Right ventricle myocardium inferior (tissue), 1 donor: Measurements from ENCODE around the gene DUSP5. TPM values are rescaled to one million over a fixed set of nuclear protein-coding genes. Genes with fewer than 3 reads are reported as not detected.
"Not testable (repeated sequence)": the region's sequence is repeated elsewhere in the genome, so short reads cannot be mapped to it uniquely, and the experiment has no call there.

Experiments
- ATAC-seq: fragments of 200-7000 bp; cut with Tn5 transposase; one replicate; pipeline ENCODE4 v1.9.1; 2020; ENCODE audit warnings: mild to moderate bottlenecking, moderate library complexity
- DNase-seq: peaks from one replicate; pipeline ENCODE4 v3.0.0; 2021; ENCODE audit errors: missing footprints
- intact Hi-C: fragments of 100-400 bp; cut with DNase I; formaldehyde crosslinking; loops from one replicate; pipeline ENCODE4 v1.11.0; 2022
- total RNA-seq: library from RNA; stranded (reverse); fragmentation: NEBNext Ultra II Directional; extraction: Animal tissue kit (Norgen Biotek cat#: 25700); gene quantifications from one replicate; pipeline ENCODE4 v1.2.1, GENCODE V29; 2021
- donor health status: DM: no; HTN: yes; CAD: no; lungs with severe emphysema.

The DUSP5 gene
- total RNA-seq, 1 donor from 2014 or later, result 6.2 TPM

DNA sequence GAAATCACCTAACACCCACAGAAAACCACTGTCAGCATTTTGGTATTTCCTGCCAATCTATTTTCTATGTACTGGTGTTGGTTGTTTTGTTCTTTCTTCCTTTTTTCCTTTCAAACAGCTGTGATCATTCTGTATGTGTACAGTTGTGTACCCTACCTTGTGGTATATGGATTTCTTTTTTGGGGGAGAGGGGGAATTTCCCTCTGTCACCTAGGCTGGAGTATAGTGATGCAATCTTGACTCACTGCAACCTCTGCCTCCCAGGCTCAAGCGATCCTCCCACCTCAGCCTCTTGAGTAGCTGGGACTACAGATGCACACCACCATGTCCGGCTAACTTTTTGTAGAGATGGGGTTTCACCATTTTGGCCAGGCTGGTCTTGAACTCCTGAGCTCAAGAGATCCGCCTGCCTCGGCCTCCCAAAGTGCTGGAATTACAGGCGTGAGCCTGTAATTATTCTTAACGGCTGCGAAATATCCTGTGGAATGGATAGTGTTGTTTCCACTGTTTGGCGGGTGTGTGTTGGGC, 31.4 kb downstream of the DUSP5 start:
- DNase-seq, ATAC-seq, intact Hi-C loops: not testable (repeated sequence)

DNA sequence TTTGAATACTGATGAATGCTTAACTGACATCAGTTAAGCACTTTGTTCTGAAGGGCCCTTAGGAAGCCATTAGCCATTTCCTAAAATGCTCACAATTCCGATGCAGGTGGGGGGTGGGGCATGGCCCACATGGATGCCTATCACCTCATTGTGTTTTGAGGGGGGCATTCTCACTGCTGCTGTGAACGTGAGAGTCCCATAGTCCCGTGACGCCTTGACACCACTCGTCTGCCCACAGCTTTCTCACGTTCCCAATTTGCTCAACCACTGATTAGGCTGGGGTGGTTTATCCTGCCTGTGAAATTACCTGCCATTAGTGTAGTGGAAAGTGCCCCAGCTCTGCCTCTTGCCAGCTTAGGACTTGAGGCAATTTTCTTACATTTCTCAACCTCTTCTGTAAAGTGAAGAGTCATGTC, 31.9 kb downstream of the DUSP5 start:
- intact Hi-C loops, result loop anchor here (10.0 kb wide), 1 partner anchor 395 kb away; no protein-coding TSS in a partner anchor
- no peak for ATAC-seq
- no peak for DNase-seq

DNA sequence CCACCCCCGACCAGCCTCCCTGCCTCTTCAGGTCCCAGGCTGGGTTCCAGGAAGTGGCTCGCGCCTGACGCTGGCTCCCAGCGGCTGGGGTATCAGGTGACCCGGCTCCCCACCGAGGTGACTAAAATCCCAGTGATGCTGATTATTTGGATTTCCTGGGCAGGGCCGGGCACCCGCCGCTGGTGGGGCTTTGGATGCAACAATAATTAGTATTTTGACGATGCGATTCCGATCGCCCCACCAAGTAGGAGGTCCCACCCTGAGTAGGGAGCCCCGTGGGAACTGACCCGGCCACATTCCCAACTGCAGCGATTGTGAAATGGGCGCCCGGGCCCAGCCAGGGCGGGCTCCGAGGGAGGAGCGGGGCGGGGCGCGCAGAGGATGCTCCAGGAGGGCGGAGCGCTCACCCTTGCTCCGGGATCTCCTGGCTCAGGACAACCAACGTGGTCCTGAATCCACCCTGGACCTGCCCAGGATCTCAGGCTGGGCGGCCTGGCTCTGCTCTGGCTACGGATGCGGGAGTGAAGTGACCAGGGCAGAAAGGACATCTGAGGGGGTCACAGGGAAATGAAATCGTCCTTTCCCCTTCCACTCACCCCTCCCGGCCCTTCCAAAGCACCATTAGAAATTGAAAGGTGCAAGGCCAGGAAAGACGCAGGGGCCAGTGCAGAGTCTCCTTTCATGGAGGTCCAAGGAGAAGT, 32.6 kb downstream of the DUSP5 start:
- intact Hi-C loops, result loop anchor here (10.0 kb wide), 1 partner anchor 395 kb away; no protein-coding TSS in a partner anchor
- DNase-seq, result peak; percentile 78
- ATAC-seq, result peak; percentile 92

DNA sequence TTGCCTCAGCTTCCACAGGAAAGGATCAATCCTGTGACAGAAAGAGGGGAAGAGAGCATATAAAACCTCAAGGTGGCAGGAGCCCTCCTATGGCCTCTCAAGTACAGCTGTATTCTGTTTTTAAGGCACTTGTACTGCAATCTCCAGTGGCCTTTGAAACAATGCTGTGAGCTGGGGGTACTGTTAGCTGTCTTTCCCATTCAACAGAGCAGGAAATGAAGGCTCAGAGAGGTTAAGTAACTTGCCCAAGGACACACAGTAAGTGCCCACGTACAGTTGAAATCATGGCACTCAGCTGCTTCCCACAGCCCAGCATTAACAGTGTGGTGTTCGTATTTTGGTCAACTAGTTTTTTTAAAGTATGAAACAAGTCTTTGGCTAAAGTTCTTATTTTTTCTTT, 34.0 kb downstream of the DUSP5 start:
- no peak for DNase-seq
- intact Hi-C loops, result loop anchor here (10.0 kb wide), 1 partner anchor 397 kb away; no protein-coding TSS in a partner anchor
- no peak for ATAC-seq

DNA sequence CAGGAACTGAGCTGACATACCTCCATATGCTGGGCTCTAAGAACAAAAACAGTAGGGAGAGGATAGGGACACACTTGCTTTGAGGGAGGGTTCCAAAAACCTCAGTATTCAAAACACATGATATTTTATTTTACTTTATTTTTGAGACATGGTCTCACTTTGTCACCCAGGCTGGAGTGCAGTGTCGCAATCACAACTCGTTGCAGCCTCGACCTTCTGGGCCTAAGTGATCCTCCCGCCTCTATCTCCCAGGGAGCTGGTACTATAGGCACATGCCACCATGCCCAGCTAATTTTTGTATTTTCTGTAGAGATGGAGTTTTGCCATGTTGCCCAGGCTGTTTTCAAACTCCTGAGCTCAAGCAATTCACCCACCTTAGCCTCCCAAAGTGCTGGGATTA, 34.9 kb downstream of the DUSP5 start:
- ATAC-seq, DNase-seq: not testable (repeated sequence)
- intact Hi-C loops, result loop anchor here (10.0 kb wide), 1 partner anchor 398 kb away; no protein-coding TSS in a partner anchor

DNA sequence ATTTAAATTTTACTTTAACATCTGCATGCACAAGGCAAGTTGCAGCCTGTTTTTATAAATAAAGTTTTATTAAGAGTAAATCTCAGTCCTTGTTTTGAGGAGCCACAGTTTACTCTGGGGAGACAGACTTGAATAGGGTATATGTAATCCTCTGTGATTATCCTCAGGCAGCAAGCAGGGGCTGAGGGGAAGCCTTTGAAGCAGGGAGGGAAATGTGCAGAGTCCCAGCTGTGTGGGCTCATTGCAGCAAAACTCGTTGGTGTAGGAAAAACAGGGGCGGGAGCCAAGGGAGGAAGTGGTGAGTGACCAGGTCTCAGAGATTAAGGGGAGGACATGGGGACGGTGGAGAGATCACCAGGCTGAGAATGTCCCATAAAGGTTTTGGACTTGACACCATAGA, 35.4 kb downstream of the DUSP5 start:
- DNase-seq, result no peak
- ATAC-seq, result no peak
- intact Hi-C loops, result loop anchor here (10.0 kb wide), 1 partner anchor 398 kb away; no protein-coding TSS in a partner anchor

DNA sequence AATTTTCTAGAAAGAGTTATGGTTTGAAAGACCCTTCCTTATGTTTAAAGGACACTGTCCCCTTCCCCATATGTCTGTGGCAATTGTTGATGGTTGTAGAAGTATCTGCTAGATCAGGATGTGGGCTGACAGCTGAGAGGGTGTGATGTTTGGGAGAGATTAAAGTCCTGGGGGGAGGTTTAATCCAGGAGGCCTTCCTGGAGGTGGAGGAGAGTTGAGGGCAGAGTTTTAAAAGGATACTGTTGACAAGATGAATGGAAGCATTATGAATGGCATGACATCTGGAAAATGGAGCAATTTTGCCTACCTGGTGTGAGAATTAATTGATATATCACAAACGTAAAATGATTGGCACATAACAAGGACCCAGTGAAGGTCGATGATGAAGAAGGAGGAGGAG, 36.9 kb downstream of the DUSP5 start:
- intact Hi-C loops, result loop anchor here (10.0 kb wide), 1 partner anchor 400 kb away; no protein-coding TSS in a partner anchor
- no peak for ATAC-seq
- no peak for DNase-seq

DNA sequence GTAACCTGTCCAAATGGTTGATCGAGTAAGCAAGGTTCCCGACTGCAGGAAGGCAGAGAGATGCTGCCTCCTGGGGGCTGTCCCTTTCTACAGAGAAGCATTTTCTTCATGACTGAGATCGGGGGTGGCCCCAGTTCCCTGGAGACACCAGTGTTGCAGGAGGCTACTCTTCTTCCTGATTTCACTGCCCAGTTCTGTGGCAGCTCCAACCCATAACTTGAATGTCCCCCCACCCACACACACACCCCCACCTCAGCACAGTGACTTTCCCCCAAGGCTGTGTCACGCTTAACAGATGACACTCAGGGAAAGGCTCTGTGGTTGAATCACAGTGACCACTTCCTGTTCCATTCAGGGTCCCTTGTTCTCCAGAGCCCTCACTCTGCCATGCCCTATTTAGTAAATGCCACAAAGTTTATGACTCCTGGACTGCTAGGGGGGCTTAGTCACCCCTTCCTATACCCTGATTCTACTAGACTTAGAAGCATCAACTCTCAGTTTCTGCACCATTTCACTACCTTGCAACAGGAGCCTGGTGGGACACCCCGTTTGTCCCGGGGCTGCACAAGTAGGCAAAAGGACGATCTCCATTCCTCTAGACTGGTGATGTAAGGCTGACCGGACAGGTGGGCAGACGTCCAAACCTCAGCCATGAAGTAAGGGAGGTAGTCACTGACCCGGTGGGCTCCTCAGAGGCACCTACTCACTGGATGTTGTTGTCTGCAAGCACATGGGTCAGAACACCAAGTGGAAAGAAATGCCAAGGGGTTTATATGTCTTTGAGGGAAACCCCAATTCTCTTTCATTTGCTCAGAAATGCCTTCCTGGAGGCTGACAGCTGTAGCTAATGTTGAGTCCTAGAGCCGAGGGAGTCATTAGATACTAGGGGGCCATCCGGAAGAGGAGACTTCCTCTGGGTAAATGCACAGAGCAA, 38.5 kb downstream of the DUSP5 start:
- ATAC-seq (peak; percentile 70), DNase-seq (no peak)
- intact Hi-C loops, result loop anchor here (1.0 to 10.0 kb wide), 4 partner anchors 34 to 401 kb away; no protein-coding TSS in a partner anchor

DNA sequence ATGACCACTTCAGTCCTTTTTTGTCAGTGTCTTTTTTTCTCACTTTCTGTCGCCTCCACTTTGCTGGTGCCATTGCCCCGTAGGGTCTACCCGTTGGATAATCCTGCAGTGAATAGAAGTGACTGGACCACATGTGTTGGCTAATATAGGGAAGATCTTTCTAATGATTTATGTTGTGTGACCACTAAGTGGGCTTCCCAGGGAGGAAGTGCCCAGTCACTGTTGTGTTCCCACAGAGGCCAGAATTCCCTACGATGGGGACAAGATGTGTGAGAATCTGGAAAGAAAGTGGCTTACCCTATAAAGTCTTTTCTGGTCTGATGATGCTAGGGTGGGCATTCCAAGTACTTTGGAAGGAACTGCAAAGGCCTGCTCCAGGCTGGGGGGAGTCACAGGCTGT, 41.4 kb downstream of the DUSP5 start:
- ATAC-seq, result no peak
- DNase-seq, result no peak
- intact Hi-C loops, result loop anchor here (5.0 to 10.0 kb wide), 3 partner anchors 37 to 404 kb away; no protein-coding TSS in a partner anchor

DNA sequence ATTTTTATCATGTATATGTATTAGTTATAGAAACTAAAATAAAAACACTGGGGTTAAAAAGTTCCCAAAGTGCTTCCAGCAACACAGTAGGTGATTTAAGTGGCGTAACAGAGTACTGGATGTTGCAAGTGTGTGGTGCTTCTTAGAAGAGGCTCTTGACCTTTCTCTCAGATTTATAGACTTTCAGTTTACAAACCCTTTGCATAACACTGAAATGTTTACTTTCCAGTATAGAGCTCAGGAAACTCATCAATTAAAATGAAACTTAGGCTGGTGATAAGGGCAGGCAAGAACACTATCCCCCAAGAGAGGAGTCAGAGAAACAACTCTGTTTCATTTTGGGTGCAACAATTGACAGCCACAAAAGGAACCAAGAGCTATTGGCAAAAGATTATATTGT, 42.3 kb downstream of the DUSP5 start:
- no peak for ATAC-seq
- intact Hi-C loops, result no loop called here
- no peak for DNase-seq

DNA sequence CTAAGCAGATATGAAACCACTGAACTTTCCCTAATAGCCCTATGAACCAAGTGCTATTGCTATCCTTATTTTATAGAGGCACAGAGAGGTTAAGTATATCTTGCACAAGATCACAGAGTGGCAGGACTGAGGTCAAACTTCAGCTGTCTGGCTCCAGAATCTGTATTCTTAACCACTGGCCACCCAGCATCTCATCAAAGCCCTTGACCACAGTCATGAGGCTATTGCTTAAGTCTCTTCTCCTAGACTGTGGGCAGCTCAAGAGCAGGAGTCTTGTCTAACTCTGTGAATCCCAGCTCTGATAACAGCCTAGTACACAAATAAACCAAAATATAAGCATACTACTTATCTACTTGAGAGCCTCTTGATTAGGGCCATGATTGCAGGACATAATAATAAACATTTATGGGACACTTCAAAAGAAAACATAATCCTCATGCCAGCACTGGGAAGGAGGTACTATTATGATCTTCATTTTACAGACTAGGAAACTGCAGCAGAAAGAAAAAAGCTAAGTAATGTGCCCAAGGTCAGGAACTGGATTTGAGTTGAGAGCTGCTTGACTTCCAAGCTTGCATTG, 47.3 kb downstream of the DUSP5 start:
- intact Hi-C loops, result no loop called here
- DNase-seq, result no peak
- no peak for ATAC-seq

DNA sequence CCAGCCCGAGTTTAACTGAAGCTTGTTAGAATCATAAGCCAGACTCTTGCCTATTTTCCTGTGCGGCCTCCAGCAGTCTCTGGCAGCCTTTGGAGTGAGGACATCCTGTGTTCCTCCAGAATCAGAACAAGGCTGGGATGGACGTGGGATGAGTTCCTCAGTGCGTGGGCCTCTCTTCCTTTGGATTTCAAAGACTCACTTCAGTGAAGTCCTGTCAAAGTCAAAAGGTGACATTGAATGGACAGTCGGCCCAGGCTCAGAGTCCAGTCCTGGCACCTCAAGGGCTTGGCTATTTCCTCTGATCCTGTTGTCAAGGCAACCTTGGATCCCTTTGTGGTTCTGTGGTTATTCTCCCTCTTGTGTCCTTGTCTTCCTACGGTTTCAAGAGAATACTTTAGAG, 48.4 kb downstream of the DUSP5 start:
- DNase-seq (no peak), ATAC-seq (no peak)
- intact Hi-C loops, result loop anchor here (2.0 kb wide), 1 partner anchor 239 kb away; no protein-coding TSS in a partner anchor

DNA sequence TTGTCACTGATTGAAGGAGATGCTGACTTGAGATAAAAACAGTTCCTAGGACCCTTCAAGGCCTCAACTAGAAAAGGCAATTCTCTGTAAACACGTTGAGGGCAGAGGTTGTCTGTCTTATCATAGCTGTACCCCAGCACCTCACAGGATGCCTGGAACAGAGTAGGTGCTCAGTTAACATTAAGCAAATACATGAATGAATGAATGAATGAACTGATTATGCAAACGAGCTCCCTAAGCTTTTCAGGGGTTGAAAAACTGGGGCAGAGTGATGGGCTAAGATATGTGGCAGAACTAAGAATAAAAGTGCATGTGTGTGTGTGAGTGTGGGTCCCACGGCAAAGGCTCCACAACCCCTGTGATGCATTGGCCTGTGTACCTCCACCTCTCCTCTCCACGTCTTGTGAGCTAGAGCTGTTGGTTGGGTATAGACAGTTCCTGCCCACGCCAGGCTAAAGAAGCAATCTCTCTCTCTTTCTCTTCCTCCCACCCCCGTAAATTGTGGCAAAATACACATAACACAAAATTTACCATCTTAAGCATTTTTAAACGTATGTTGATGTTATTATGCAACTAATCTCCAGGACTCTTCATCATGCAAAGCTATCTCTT, 48.9 kb downstream of the DUSP5 start:
- intact Hi-C loops, result loop anchor here (2.0 kb wide), 1 partner anchor 240 kb away; no protein-coding TSS in a partner anchor
- no peak for ATAC-seq
- DNase-seq, result no peak

DNA sequence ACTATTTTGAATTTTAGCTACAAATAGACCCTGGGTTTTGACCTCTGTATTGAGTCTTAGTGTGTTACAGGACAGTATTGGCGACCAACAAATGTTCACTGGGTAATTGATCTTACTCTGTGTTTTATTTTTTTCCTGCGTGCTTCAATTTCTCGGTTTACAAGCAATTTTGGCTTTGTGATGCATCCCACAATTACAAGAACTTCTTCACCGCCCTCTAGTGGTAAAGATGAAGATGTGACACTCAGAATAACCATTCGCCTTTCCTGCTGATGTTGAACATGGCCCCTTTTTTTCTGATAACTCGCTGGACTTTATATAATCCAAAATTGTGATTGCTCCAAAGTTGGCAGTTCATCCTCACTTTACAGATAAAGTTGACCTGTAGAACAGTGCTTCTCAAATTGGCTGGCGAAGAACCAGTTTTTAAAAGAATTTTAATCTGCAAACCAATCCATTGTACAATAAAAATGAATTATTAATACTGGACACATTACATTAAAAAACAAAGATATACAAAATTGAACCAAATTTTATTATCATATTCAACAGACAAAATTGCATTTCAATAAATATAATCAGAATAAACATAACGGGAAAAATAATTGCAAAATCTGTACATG, 49.5 kb downstream of the DUSP5 start:
- ATAC-seq (no peak), DNase-seq (no peak)
- intact Hi-C loops, result loop anchor here (2.0 kb wide), 1 partner anchor 240 kb away; no protein-coding TSS in a partner anchor

DNA sequence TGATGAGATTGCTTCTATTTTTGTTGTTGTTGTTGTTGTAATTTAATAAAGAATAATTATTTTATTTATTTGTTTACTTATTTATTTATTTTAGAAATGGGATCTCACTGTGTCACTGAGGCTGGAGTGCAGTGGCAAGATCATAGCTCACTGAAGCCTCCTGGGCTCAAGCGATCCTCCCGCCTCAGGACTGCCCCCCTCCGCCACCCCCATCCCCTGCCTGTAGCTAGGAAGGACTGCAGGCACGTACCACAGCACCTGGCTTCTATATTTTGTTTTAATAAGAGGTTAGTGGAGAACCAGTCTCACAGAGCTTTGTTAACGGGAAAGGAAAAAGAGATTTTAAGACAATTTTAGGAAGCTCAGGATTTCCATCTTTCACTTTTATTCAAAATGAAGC, 50.3 kb downstream of the DUSP5 start:
- ATAC-seq (no peak), DNase-seq (no peak)
- intact Hi-C loops, result no loop called here

DNA sequence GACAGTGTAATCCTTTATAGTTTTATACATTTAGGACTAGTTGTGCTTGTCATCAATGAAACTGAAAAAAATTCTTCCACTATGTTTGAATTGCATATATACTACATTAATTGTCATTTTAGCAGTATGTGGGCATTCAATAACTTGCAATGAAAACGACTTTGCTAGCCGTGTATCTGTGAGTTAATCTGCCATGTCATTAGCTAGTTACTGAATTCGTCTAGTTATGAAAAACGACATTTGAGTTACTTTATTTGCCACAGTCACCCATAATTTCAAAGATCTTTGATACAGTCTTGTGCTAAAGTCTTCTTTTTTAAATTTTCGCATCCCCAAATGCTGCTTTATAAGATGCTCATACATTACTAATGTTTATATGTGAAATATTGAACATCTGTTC, 51.5 kb downstream of the DUSP5 start:
- intact Hi-C loops, result no loop called here
- DNase-seq, result no peak
- no peak for ATAC-seq

DNA sequence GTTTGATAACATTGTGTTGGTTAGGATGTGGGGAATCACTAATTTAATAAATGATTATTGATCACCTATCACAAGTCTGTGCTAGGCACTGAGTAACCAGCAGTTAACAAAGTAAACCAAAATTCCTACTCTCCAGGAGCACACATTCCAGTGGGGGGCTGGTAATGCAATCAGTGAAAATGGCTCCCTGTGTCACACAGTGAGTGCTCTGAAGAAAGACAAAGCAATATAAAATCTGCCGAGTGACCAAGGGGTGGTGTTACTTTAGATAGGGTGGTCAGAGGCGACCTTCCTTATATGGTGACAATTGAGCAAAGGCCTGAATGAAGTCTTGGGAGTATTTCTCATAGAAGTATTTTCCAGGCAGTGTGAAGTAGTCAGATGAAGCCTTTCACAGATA, 56.2 kb downstream of the DUSP5 start:
- ATAC-seq (no peak), DNase-seq (no peak)
- intact Hi-C loops, result no loop called here

DNA sequence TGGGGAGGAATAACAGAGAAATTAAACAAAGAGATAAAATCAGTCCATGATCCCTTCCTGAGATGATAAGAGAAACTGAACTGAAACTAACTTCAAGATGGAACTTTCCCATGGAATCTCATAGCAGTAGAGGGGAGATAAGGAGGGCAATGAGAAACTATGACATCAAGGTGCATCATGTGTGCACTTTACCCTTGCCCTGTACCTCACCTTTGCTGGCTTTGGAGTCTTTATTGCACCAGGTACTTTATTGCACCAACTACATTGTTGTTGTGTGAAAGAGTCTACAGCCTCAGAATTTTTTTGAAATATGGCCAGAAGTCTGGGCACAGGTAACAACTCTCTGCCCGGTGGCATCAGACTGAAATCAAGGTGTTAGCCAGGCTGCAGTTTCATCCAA, 58.6 kb downstream of the DUSP5 start:
- DNase-seq (no peak), ATAC-seq (no peak)
- intact Hi-C loops, result no loop called here
